HepG2 (cell line): ENCODE data around the gene FGF4. TPM values are rescaled to one million over a fixed set of nuclear protein-coding genes. Genes with fewer than 3 reads are reported as not detected.

Source experiments
- ATAC-seq: fragments of 200-7000 bp; cut with Tn5 transposase; 3 replicates; pipeline ENCODE4 v1.9.1; 2020; ENCODE audit warnings: mild to moderate bottlenecking, moderate library complexity
- BruUV-seq: library from RNA; stranded (reverse); fragments of 400-500 nt; replicated peaks from 2 replicates; lab custom pipeline; 2021; lab: Mats Ljungman, UMichigan
- CTCF ChIA-PET: fragments of 300-600 bp; formaldehyde crosslinking; extraction: SDS; loops from one replicate; lab custom pipeline; 2021; ENCODE audit warnings: low total read pairs, inconsistent platforms, low intra/inter-chr PET ratio; lab: Yijun Ruan, JAX
- POLR2A ChIA-PET: fragments of 350-600 bp; sonication (Branson Sonifier 250); formaldehyde crosslinking; loops from one replicate; lab custom pipeline; 2020; ENCODE audit warnings: antibody characterized with exemption, inconsistent platforms; lab: Yijun Ruan, JAX
- DNase-seq: peaks from one replicate; pipeline ENCODE4 v3.0.0-alpha.2; 2015; ENCODE audit warnings: low spot score
- FAIRE-seq: peaks from 3 replicates; lab custom pipeline; 2011; peaks lifted over from hg19 to GRCh38; lab: Jason Lieb, UNC
- H2AFZ ChIP-seq: one replicate; pipeline ENCODE4 v1.6.1; 2011; ENCODE audit warnings: low read length, inconsistent platforms
- H3K27ac ChIP-seq: fragments of 300-600 bp; 3 replicates; pipeline ENCODE4 v1.8.0; 2011; ENCODE audit warnings: mixed run types, mild to moderate bottlenecking, mixed read lengths, low read length, inconsistent platforms; ENCODE audit not compliant: insufficient read depth; ENCODE audit errors: extremely low read length
- H3K27me3 ChIP-seq, 2 experiments: fragments of 200-600 bp in 1 of 2; 2 replicates in 1 of 2; 3 replicates in 1 of 2; pipeline versions ENCODE4 v1.6.0 to v1.8.0; 2011; ENCODE audit warnings: low read length in 2 of 2, mild to moderate bottlenecking in 2 of 2, moderate library complexity in 2 of 2, inconsistent platforms in 1 of 2; ENCODE audit not compliant: insufficient read depth in 2 of 2, control insufficient read depth in 1 of 2
- H3K36me3 ChIP-seq, 2 experiments: fragments of 200-600 bp in 1 of 2; replicated peaks in 1 of 2; 2 replicates in 1 of 2; 3 replicates in 1 of 2; pipeline versions ENCODE4 v1.5.1 to v1.8.0; 2011; ENCODE audit warnings: low read length in 2 of 2, inconsistent platforms in 1 of 2; ENCODE audit not compliant: insufficient read depth in 2 of 2, control insufficient read depth in 1 of 2
- H3K4me1 ChIP-seq: 2 replicates; pipeline ENCODE4 v1.5.1; 2012; ENCODE audit warnings: low read length, inconsistent platforms; ENCODE audit not compliant: insufficient read depth
- H3K4me2 ChIP-seq: 2 replicates; pipeline ENCODE4 v1.6.0; 2011; ENCODE audit warnings: low read depth, low read length, inconsistent platforms
- H3K4me3 ChIP-seq, 3 experiments: fragments of 200-600 bp in 1 of 3; sonication (generic), shearing (Covaris generic) in 1 of 3; replicated peaks in 1 of 3; 2 replicates each; pipeline ENCODE4 v1.5.1; 2011 to 2016; ENCODE audit warnings: low read length in 3 of 3, inconsistent platforms in 2 of 3, low read depth in 2 of 3, mild to moderate bottlenecking in 2 of 3, control low read depth in 1 of 3, mixed read lengths in 1 of 3; ENCODE audit not compliant: insufficient read depth in 1 of 3
- H3K79me2 ChIP-seq: one replicate; pipeline ENCODE4 v1.6.1; 2011; ENCODE audit warnings: low read length, inconsistent platforms; ENCODE audit not compliant: insufficient read depth
- H3K9ac ChIP-seq: 2 replicates; pipeline ENCODE4 v1.6.0; 2011; ENCODE audit warnings: mild to moderate bottlenecking, low read depth, low read length, inconsistent platforms; ENCODE audit not compliant: insufficient read depth
- H3K9me3 ChIP-seq: 2 replicates; pipeline ENCODE4 v1.5.1; 2012; ENCODE audit warnings: mild to moderate bottlenecking, low read length
- H4K20me1 ChIP-seq: 2 replicates; pipeline ENCODE4 v1.6.0; 2011; ENCODE audit warnings: inconsistent platforms, mild to moderate bottlenecking, low read length, moderate library complexity; ENCODE audit not compliant: insufficient read depth
- BRD4 ChIP-seq: sonication (generic); formaldehyde crosslinking; IDR thresholded peaks from 2 replicates; pipeline ENCODE4 v1.4.0; 2020; ENCODE audit warnings: missing genetic modification reagents
- DR1 ChIP-seq: sonication (generic); formaldehyde crosslinking; IDR thresholded peaks from 2 replicates; pipeline ENCODE4 v1.8.0; 2021; ENCODE audit warnings: mild to moderate bottlenecking, missing genetic modification reagents, inconsistent platforms
- HIC2 ChIP-seq: sonication (generic); formaldehyde crosslinking; IDR thresholded peaks from 2 replicates; pipeline ENCODE4 v1.9.0; 2022; ENCODE audit warnings: low read depth, missing genetic modification reagents
- RAD21 ChIP-seq: fragments of 450-650 bp; formaldehyde crosslinking; IDR thresholded peaks from 2 replicates; pipeline ENCODE4 v1.5.0; 2020; ENCODE audit warnings: mild to moderate bottlenecking
- RAD51 ChIP-seq: fragments of 450-650 bp; IDR thresholded peaks from 2 replicates; pipeline ENCODE4 v1.6.1; 2016; ENCODE audit warnings: borderline replicate concordance
- REST ChIP-seq, 2 experiments: IDR thresholded peaks; 2 replicates each; pipeline ENCODE4 v1.6.1; 2011 to 2012; ENCODE audit warnings: low read length in 2 of 2, borderline replicate concordance in 1 of 2, low read depth in 1 of 2, mild to moderate bottlenecking in 1 of 2, moderate library complexity in 1 of 2
- SATB2 ChIP-seq: sonication (generic); formaldehyde crosslinking; IDR thresholded peaks from 2 replicates; pipeline ENCODE4 v1.5.0; 2020; ENCODE audit warnings: missing genetic modification reagents
- SIX1 ChIP-seq: sonication (generic); formaldehyde crosslinking; IDR thresholded peaks from 2 replicates; pipeline ENCODE4 v1.4.0; 2020; ENCODE audit warnings: missing genetic modification reagents, borderline replicate concordance
- SMAD1 ChIP-seq: sonication (generic); formaldehyde crosslinking; IDR thresholded peaks from 2 replicates; pipeline ENCODE4 v1.4.0; 2020; ENCODE audit warnings: missing genetic modification reagents, low read depth, mild to moderate bottlenecking, borderline replicate concordance
- TFDP2 ChIP-seq: sonication (generic); formaldehyde crosslinking; IDR thresholded peaks from 2 replicates; pipeline ENCODE4 v1.4.0; 2020; ENCODE audit warnings: missing genetic modification reagents
- ZNF230 ChIP-seq: sonication (generic); formaldehyde crosslinking; IDR thresholded peaks from 2 replicates; pipeline ENCODE4 v1.4.0; 2020; ENCODE audit warnings: mild to moderate bottlenecking, missing genetic modification reagents
- ZNF597 ChIP-seq: sonication (generic); formaldehyde crosslinking; IDR thresholded peaks from 2 replicates; pipeline ENCODE4 v1.5.0; 2020; ENCODE audit warnings: missing genetic modification reagents
- ZNF792 ChIP-seq: IDR thresholded peaks from 2 replicates; pipeline ENCODE4 v1.6.1; 2016
- WGBS: methylation state at CpG from one replicate; pipeline ENCODE4 v1.1.6; 2017; ENCODE audit warnings: low lambda C conversion rate; 5-methylcytosine and 5-hydroxymethylcytosine counted together
- in situ Hi-C: cut with HindIII; loops from 2 replicates; pipeline ENCODE4 v1.10.0; 2017; ENCODE audit warnings: low pct_unique_long_range_greater_than_20kb; ENCODE audit not compliant: extremely low pct_ligation_motif_present
- intact Hi-C: fragments of 100-400 bp; cut with micrococcal nuclease; formaldehyde crosslinking; loops from one replicate; pipeline ENCODE4 v1.10.0; 2022; ENCODE audit not compliant: unreplicated experiment
- polyA plus RNA-seq, 8 experiments: library from polyadenylated mRNA; depleted of rRNA in 3 of 8; stranded (reverse) in 7 of 8; unstranded in 1 of 8; fragments of >200 nt; fragmentation: Illumina TruSeq in 4 of 8; extraction: Trizol in 4 of 8; gene quantifications; 2 replicates each; pipeline versions ENCODE4 v1.2.1 to v1.2.3, GENCODE V29; 2011 to 2016; ENCODE audit warnings: low read depth in 4 of 8, missing spikeins in 1 of 8, mixed read lengths in 1 of 8; ENCODE audit not compliant: insufficient read depth in 1 of 8
- total RNA-seq, 5 experiments: library from RNA; depleted of rRNA; stranded (reverse); fragments of >200 nt; fragmentation: Illumina TruSeq; extraction: Trizol; gene quantifications; 2 replicates each; pipeline ENCODE4 v1.2.3, GENCODE V29; 2016; ENCODE audit warnings: low read depth in 1 of 5

Gene FGF4
- total and polyA plus RNA-seq, 2 of the 13 experiments (the other 11 are each of a cell fraction or from before 2014, with no cell fraction given), result not detected

- no peak overlapping the region for H3K9ac ChIP-seq
- TF ChIP-seq REST (IDR thresholded peaks at IDR 0.05; ENCODE audit: borderline replicate concordance in 1 of 2, low read depth in 1 of 2, low read length in 2 of 2) (no peak), DR1 (CRISPR knock-in tag) (no peak), RAD51 (no peak), BRD4 (CRISPR knock-in tag) (no peak), ZNF597 (no peak), SIX1 (CRISPR knock-in tag) (no peak), TFDP2 (CRISPR knock-in tag) (no peak), SATB2 (CRISPR knock-in tag) (no peak), ZNF792 (CRISPR knock-in tag) (no peak), ZNF230 (CRISPR knock-in tag) (no peak), SMAD1 (CRISPR knock-in tag) (no peak), HIC2 (CRISPR knock-in tag) (no peak), RAD21 (CRISPR knock-in tag) (no peak)
- no peaks in the 10 kb centered on the region for H3K4me1 ChIP-seq
- POLR2A ChIA-PET, result no interaction called here
- H3K4me2 ChIP-seq, result no peak overlapping the region
- intact Hi-C loops (no loop called here), in situ Hi-C loops (no loop called here)
- BruUV-seq, result no TSS peak
- no peak for DNase-seq
- peaks cover 9 to 53% of the 10 kb centered on the region in 2 experiments for H3K27me3 ChIP-seq
- FAIRE-seq, result no peak
- CTCF ChIA-PET, result no interaction called here
- H4K20me1 ChIP-seq, result no peaks in the 10 kb centered on the region
- no peaks in the 10 kb centered on the region for H3K36me3 ChIP-seq
- H2AFZ ChIP-seq, result no peak overlapping the region
- H3K79me2 ChIP-seq, result no peaks in the 10 kb centered on the region
- no peak overlapping the region for H3K4me3 ChIP-seq
- no peak overlapping the region for H3K27ac ChIP-seq
- WGBS, result 32% methylated on average over 7 of the region's 7 CpGs
- no peaks in the 10 kb centered on the region for H3K9me3 ChIP-seq
- no peak for ATAC-seq
Measured at GRCh38 chr11:69771466-69771865, 3.7 kb downstream of the FGF4 start.
